CD14-positive monocyte (primary cell): Measurements from ENCODE around the gene ZGLP1. TPM values are rescaled to one million over a fixed set of nuclear protein-coding genes. Genes with fewer than 3 reads are reported as not detected.

ENCODE experiments used
- DNase-seq, 3 donors: peaks; one replicate each; pipeline ENCODE4 v3.0.0-alpha.2; 2011 to 2022
- H2AFZ ChIP-seq: 2 replicates; pipeline ENCODE4 v1.6.0; 2012; ENCODE audit warnings: mild to moderate bottlenecking, low read depth, low read length, inconsistent platforms; ENCODE audit not compliant: insufficient read depth, poor library complexity, severe bottlenecking
- H3K27ac ChIP-seq, 2 donors: 1 replicate in 1 of 2; 2 replicates in 1 of 2; pipeline ENCODE4 v1.5.1; 2012 to 2013; ENCODE audit warnings: low read length in 2 of 2, control low read depth in 1 of 2, inconsistent platforms in 1 of 2, low read depth in 1 of 2, mild to moderate bottlenecking in 1 of 2
- H3K27me3 ChIP-seq, 2 donors: one replicate each; pipeline versions ENCODE4 v1.6.0 to v1.6.1; 2011 to 2013; ENCODE audit warnings: low read length in 2 of 2; ENCODE audit not compliant: control insufficient read depth in 2 of 2, insufficient read depth in 2 of 2
- H3K36me3 ChIP-seq, 2 donors: replicated peaks in 1 of 2; 1 replicate in 1 of 2; 2 replicates in 1 of 2; pipeline versions ENCODE4 v1.5.1 to v1.6.1; 2012 to 2013; ENCODE audit warnings: low read length in 2 of 2, control low read depth in 1 of 2, inconsistent platforms in 1 of 2, mild to moderate bottlenecking in 1 of 2; ENCODE audit not compliant: insufficient read depth in 2 of 2, control insufficient read depth in 1 of 2
- H3K4me1 ChIP-seq, 2 donors: 1 replicate in 1 of 2; 2 replicates in 1 of 2; pipeline versions ENCODE4 v1.5.1 to v1.6.1; 2012 to 2013; ENCODE audit warnings: low read length in 2 of 2, control low read depth in 1 of 2, inconsistent platforms in 1 of 2, mild to moderate bottlenecking in 1 of 2, moderate library complexity in 1 of 2; ENCODE audit not compliant: insufficient read depth in 2 of 2, control insufficient read depth in 1 of 2
- H3K4me2 ChIP-seq: replicated peaks from 2 replicates; pipeline ENCODE3; 2012; ENCODE audit warnings: low read length, moderate library complexity, mild to moderate bottlenecking; ENCODE audit not compliant: poor library complexity, severe bottlenecking; ENCODE audit errors: extremely low read depth
- H3K4me3 ChIP-seq, 3 experiments: fragments of 200-600 bp in 1 of 3; sonication (generic) in 1 of 3; replicated peaks in 1 of 3; 1 replicate in 2 of 3; 2 replicates in 1 of 3; pipeline ENCODE4 v1.5.1; 2011 to 2013; ENCODE audit warnings: low read length in 3 of 3, mild to moderate bottlenecking in 3 of 3, control low read depth in 2 of 3, low read depth in 2 of 3, inconsistent platforms in 1 of 3, moderate library complexity in 1 of 3
- H3K79me2 ChIP-seq: 2 replicates; pipeline ENCODE4 v1.6.0; 2012; ENCODE audit warnings: mild to moderate bottlenecking, control low read depth, inconsistent platforms, low read length, moderate library complexity; ENCODE audit not compliant: insufficient read depth
- H3K9ac ChIP-seq: 2 replicates; pipeline ENCODE4 v1.6.0; 2017; ENCODE audit warnings: low read length, mild to moderate bottlenecking; ENCODE audit not compliant: insufficient read depth, poor library complexity, severe bottlenecking
- H3K9me3 ChIP-seq, 2 donors: replicated peaks in 1 of 2; 1 replicate in 1 of 2; 2 replicates in 1 of 2; pipeline versions ENCODE4 v1.5.1 to v1.6.1; 2012 to 2013; ENCODE audit warnings: low read length in 2 of 2, control low read depth in 1 of 2; ENCODE audit not compliant: control insufficient read depth in 1 of 2, insufficient read depth in 1 of 2
- H4K20me1 ChIP-seq: 2 replicates; pipeline ENCODE4 v1.6.0; 2012; ENCODE audit warnings: mild to moderate bottlenecking, low read length, control low read depth, moderate library complexity; ENCODE audit not compliant: insufficient read depth
- H3K27ac Mint-ChIP-seq, 7 donors: one replicate each; pipeline ENCODE4 v1.8.0; 2020; ENCODE audit warnings: mild to moderate bottlenecking in 7 of 7, mixed read lengths in 7 of 7, moderate library complexity in 6 of 7, inconsistent platforms in 2 of 7
- H3K27me3 Mint-ChIP-seq, 3 donors: one replicate each; pipeline ENCODE4 v1.8.0; 2021 to 2022; ENCODE audit warnings: low read depth in 3 of 3, mild to moderate bottlenecking in 3 of 3, mixed read lengths in 3 of 3, moderate library complexity in 3 of 3, inconsistent platforms in 1 of 3
- H3K36me3 Mint-ChIP-seq, 2 donors: one replicate each; pipeline ENCODE4 v1.8.0; 2020; ENCODE audit warnings: mixed read lengths in 2 of 2, inconsistent platforms in 1 of 2, mild to moderate bottlenecking in 1 of 2
- H3K4me1 Mint-ChIP-seq: one replicate; pipeline ENCODE4 v1.8.0; 2020; ENCODE audit warnings: mild to moderate bottlenecking, mixed read lengths
- H3K4me3 Mint-ChIP-seq, 2 donors: one replicate each; pipeline ENCODE4 v1.8.0; 2020; ENCODE audit warnings: mild to moderate bottlenecking in 2 of 2, mixed read lengths in 2 of 2, moderate library complexity in 1 of 2
- H3K9me3 Mint-ChIP-seq, 7 donors: one replicate each; pipeline ENCODE4 v1.8.0; 2020 to 2022; ENCODE audit warnings: mixed read lengths in 7 of 7, mild to moderate bottlenecking in 6 of 7, moderate library complexity in 6 of 7, inconsistent platforms in 2 of 7
- WGBS: methylation state at CpG from one replicate; pipeline ENCODE4 v1.1.5; 2013; ENCODE audit warnings: missing lambda C conversion rate; ENCODE audit not compliant: insufficient coverage; 5-methylcytosine and 5-hydroxymethylcytosine counted together
- intact Hi-C, 2 donors: fragments of 100-400 bp; cut with micrococcal nuclease; formaldehyde crosslinking; loops; one replicate each; pipeline versions ENCODE4 v1.15.0 to v1.15.1; 2023
- polyA plus RNA-seq, 3 donors: library from polyadenylated mRNA; depleted of rRNA in 1 of 3; unstranded in 2 of 3; stranded (reverse) in 1 of 3; fragments of 300-500 nt in 2 of 3; fragments of >200 nt in 1 of 3; fragmentation: Illumina TruSeq in 2 of 3; gene quantifications; 1 replicate in 2 of 3; 2 replicates in 1 of 3; pipeline ENCODE4 v1.2.3, GENCODE V29; 2012 to 2021
- TF ChIP-seq, protein P1 (sequence below): fragments of 200-600 bp; IDR thresholded peaks from one replicate; pipeline ENCODE4 v1.8.0; 2022; ENCODE audit warnings: antibody characterized with exemption, mild to moderate bottlenecking

The ZGLP1 gene
- polyA plus RNA-seq, 3 donors: 3.5 to 11.7 (median 9.4) TPM

DNA sequence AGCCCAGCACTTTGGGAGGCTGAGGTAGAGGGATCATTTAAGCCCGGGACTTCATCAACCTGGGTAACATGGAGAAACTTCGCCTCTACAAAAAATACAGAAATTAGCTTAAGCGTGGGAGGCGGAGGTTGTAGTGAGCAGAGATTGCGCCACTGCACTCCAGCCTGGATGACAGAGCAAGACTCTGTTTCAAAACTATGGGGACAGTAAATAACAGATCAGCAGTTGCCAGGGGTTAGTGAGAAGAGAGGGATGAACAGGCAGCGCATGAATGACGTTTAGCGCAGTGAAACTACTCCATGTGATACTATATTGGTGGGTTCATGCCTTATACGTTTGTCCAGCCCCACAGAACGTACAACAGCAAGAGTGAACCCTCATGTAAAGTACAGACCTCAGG lies 36.9 kb upstream of the ZGLP1 start:
- Mint-ChIP-seq H3K27ac (peak overlapping the region; percentile 97 to 99 (median 99)), H3K4me1 (peaks cover 23% of the 10 kb centered on the region), H3K36me3 (peaks cover 15 to 25% of the 10 kb centered on the region in 2 donors), H3K27me3 (peaks cover 0 to 2% (median 1%) of the 10 kb centered on the region in 3 donors), H3K4me3 (peak overlapping the region; percentile 53 to 67), H3K9me3 (peaks cover 0 to 2% (median 0%) of the 10 kb centered on the region in 7 donors)
- peak overlapping the region; percentile 49 for H3K4me2 ChIP-seq
- no peaks in the 10 kb centered on the region for H3K79me2 ChIP-seq
- peak overlapping the region in 1 of 3 experiments; percentile 48 for H3K4me3 ChIP-seq
- H3K27me3 ChIP-seq: no peaks in the 10 kb centered on the region
- no peaks in the 10 kb centered on the region for H4K20me1 ChIP-seq
- DNase-seq: peak; percentile 87 to 92 (median 91)
- WGBS: 2% methylated on average over 5 of the region's 10 CpGs
- TF ChIP-seq, protein P1, sequence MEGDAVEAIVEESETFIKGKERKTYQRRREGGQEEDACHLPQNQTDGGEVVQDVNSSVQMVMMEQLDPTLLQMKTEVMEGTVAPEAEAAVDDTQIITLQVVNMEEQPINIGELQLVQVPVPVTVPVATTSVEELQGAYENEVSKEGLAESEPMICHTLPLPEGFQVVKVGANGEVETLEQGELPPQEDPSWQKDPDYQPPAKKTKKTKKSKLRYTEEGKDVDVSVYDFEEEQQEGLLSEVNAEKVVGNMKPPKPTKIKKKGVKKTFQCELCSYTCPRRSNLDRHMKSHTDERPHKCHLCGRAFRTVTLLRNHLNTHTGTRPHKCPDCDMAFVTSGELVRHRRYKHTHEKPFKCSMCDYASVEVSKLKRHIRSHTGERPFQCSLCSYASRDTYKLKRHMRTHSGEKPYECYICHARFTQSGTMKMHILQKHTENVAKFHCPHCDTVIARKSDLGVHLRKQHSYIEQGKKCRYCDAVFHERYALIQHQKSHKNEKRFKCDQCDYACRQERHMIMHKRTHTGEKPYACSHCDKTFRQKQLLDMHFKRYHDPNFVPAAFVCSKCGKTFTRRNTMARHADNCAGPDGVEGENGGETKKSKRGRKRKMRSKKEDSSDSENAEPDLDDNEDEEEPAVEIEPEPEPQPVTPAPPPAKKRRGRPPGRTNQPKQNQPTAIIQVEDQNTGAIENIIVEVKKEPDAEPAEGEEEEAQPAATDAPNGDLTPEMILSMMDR: no peak
- H3K36me3 ChIP-seq: peaks cover 18 to 20% of the 10 kb centered on the region in 2 donors
- peak overlapping the region; percentile 93 to 96 for H3K27ac ChIP-seq
- H3K4me1 ChIP-seq: peaks cover 28 to 32% of the 10 kb centered on the region in 2 donors
- H3K9me3 ChIP-seq: no peaks in the 10 kb centered on the region
- intact Hi-C loops: loop anchor here in 1 of 2 donors (2.0 to 5.0 kb wide), 2 partner anchors 14 to 36 kb away; partner anchors contain the start of genes RAVER1 and TYK2
- H3K9ac ChIP-seq: peak overlapping the region; percentile 76
- peak overlapping the region; percentile 37 for H2AFZ ChIP-seq

DNA sequence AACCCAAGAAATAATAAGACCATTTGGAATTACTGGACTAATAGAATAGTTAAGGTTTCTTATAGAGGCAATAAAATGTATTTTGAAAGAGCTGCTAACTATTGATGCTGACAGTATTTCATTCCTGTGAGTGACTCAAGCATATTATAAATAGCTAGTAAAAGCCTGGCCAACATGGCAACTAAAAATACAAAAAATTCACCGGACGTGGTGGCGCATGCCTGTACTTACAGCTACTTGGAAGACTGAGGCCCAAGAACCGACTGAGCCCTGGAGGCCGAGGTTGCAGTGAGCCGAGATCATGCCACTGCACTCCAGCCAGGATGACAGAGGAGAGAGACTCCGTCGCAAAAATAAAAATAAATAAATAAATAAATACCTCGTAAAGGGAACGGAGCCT lies 35.2 kb upstream of the ZGLP1 start:
- Histone ChIP-seq H3K79me2 (no peaks in the 10 kb centered on the region), H3K36me3 (peaks cover 2 to 3% of the 10 kb centered on the region in 2 donors), H3K9me3 (no peaks in the 10 kb centered on the region), H3K9ac (no peak overlapping the region), H2AFZ (no peak overlapping the region), H3K4me2 (no peak overlapping the region), H3K4me1 (peaks cover 38 to 40% of the 10 kb centered on the region in 2 donors), H3K4me3 (no peak overlapping the region), H3K27ac (peak overlapping the region in 1 of 2 donors; percentile 96), H4K20me1 (no peaks in the 10 kb centered on the region), H3K27me3 (no peaks in the 10 kb centered on the region)
- Mint-ChIP-seq H3K27me3 (peaks cover 0 to 5% (median 1%) of the 10 kb centered on the region in 3 donors), H3K4me3 (no peak overlapping the region), H3K4me1 (peaks cover 31% of the 10 kb centered on the region), H3K27ac (peak overlapping the region; percentile 45 to 99 (median 62)), H3K36me3 (peaks cover 2 to 8% of the 10 kb centered on the region in 2 donors), H3K9me3 (peaks cover 0 to 2% (median 0%) of the 10 kb centered on the region in 7 donors)
- no peak for DNase-seq
- TF ChIP-seq, protein P1: no peak
- intact Hi-C loops: loop anchor here in 1 of 2 donors (2.0 to 5.0 kb wide), 2 partner anchors 38 to 74 kb away; partner anchors contain the start of genes ICAM1 and TYK2
- WGBS: 94% methylated on average over 4 of the region's 10 CpGs
